Frontal cortex (tissue), 4 donors: ENCODE results near the gene ZMYM2. TPM values are rescaled to one million over a fixed set of nuclear protein-coding genes. Genes with fewer than 3 reads are reported as not detected.
"Not testable (repeated sequence)": the region's sequence is repeated elsewhere in the genome, so short reads cannot be mapped to it uniquely, and the experiment has no call there.

Experiments used
- DNase-seq, 2 donors: peaks; one replicate each; pipeline ENCODE4 v3.0.0; 2012; ENCODE audit warnings: low spot score in 2 of 2
- FAIRE-seq: peaks from 2 replicates; lab custom pipeline; 2012; peaks lifted over from hg19 to GRCh38; lab: Jason Lieb, UNC
- total RNA-seq: library from RNA; depleted of rRNA; stranded (reverse); fragments of >200 nt; gene quantifications from one replicate; pipeline ENCODE4 v1.2.3, GENCODE V29; 2014
- donor health status: control.
- donor health status: control.
- donor health status: control.

ZMYM2 gene
- total RNA-seq, 1 donor from 2014 or later = 180 TPM

DNA sequence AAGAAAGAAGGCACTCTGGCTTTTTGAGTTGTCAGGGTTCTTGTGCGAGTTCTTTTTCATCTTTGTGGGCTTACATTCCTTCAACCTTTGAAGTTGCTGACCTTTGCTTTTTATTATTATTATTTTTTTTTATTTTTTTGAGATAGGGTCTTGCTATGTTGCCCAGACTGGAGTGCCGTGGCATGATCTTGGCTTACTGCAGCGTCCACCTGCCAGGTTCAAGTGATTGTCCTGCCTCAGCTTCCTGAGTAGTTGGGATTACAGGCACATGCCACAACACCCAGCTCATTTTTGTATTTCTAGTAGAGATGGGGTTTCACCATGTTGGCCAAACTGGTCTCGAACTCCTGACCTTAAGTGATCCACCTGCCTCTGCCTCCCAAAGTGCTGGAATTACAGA, 84.1 kb downstream of the ZMYM2 start:
- DNase-seq, FAIRE-seq: not testable (repeated sequence)

DNA sequence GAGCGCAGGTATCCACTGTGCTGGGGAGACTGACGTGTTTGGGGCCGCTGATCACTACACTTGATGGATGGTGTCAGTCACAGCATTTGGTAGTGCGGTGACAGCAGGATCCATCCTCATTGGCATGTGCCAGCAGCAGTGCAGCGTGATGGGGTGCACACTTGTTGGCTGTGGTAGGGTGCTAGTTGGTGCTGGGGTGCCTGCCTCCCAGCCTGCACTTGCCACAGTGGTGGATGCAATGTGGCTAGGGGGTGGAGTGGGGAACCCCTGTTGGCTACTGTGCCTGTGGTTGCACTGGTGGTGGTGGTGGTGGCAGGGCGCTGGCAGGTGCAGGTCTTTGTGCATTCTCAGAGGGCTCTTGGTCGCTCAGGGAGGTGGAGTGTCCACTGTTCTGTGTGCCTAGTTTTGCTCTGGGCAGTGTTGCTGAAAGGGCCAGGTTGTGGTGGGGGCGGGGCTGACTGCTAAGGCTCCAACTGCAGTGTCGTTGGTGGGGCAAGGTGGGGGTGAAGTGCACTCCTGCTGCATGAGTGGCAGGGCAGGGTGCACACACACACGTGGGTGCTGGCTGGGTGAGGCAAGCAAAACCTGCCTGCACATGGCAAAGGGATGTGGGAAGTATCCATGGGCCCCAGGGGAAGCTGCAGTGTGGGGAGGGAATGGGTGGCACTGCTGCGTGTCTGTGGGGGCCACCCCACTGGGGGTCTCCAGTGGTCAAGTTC, 84.8 kb downstream of the ZMYM2 start:
- FAIRE-seq = no peak
- DNase-seq = no peak

DNA sequence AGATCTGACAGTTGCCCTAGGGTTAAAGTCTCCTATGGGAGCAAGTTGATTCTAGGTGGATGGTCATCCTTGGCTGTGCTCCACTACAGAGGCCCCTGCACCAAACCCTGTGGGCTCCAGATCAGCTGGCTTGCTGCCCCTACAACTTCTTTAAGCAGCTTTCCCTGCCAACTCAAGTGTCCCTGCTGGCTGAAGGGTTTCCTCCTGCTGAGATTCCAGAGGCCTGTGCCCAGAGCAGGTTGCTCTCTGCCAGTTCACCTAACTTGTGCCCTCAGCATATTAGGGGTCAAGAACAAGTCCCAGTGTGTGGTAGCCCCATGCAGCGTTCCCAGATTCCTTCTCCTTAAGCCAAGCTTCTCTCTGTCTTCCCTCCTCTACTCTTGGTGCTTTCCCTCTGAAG, 85.6 kb downstream of the ZMYM2 start:
- no peak for FAIRE-seq
- no peak for DNase-seq

DNA sequence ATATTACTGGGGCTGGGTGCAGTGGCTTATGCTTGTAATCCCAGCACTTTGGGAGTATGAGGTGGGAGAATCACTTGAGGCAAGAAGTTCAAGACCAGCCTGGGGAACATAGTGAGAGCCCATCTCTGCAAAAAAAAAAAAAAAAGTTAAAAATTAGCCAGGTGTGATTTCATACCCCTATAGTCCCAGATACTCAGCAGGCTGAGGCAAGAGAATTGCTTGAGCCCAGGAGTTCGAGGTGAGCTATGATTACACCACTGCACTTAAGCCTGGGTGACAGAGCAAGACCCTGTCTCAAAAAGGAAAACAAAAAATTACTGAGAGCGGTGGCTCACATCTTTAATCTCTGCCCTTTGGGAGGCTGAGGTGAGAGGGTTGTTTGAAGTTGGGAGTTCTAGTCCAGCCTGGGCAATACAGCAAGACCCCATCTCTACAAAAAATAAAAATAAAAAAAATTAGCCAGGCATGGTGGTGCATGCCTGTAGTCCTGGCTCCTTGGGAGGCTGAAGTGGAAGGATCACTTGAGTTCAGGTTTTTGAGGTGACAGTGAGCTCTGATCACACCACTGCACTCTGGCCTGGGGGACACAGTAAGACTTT, 87.5 kb downstream of the ZMYM2 start:
- DNase-seq (no peak), FAIRE-seq (no peak)

DNA sequence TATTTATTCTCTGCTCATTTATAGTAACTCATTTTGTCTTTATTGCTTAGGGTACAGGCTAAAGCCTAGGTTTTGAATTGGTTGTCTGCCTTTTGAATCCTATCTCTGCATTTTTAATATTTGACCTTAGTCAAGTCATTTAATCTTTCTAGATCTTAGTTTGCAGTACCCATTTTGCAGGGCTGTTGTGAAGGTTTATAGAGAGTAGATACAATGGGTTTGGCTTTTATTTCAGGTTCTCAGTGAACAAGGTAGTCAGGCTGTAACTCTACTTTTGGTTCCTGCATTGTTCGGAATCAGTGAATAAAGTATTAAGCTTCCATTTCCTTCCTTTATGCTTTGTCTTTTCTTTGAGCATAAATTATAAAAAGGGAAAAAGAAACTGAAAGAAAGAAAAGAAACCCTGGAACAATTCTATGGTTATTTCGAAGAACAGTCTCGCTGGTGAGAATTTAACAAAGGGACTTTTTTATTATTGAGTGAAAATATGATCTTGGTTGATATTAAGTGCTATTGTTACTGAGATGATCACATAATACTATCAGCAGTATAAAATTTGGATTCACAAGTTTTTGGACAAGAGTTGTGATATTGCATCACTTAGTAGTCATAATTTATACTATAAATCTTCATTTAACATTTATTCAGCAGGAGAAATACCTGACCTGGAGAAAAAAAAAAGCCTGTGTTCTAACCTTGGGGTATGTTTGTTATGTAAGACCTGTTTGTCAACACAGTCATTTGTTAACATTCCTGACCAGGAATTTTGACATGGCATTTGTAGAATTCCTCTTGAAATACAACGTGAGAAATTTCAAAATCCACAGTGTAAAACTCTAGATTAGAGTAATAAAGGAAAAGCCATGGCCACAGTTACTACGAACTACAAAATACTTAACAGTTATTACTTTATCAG, 91.3 kb downstream of the ZMYM2 start:
- DNase-seq = no peak
- no peak for FAIRE-seq

DNA sequence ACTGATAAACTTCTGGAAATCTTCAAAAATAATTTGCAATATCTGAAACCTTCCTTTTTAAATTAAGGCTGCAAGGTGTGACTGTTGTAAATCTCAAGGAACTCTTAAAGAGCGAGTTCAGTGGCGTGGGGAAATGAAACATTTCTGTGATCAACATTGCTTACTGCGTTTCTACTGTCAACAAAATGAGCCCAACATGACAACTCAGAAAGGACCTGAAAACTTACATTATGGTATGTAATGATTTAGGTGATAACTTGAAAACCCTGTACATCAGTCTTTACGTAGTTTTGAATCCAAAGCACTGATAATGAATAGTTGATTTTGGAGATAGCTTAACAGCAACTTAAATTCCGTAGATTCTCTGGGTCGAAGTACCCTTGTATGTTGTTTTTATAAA, 92.8 kb downstream of the ZMYM2 start:
- DNase-seq = no peak
- FAIRE-seq = no peak

DNA sequence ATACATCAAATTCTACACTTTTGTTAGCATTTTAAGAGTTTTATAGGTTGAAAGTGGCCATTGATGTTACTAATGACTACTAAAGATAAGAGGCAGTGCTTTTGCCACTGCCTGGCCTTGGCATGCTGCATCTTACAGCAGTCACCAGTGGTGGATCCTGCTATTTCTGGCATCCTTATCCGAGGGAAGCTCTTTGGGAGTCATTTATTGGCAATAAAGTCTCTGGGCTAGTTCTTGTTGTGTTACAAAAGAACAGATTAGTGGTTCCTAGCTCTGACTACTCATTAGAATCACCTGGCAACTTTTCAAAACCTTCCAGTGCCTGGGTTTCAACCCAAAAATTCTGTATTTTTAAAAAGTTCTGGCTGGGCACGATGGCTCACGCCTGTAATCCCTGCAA, 94.5 kb downstream of the ZMYM2 start:
- FAIRE-seq (no peak), DNase-seq (no peak)

DNA sequence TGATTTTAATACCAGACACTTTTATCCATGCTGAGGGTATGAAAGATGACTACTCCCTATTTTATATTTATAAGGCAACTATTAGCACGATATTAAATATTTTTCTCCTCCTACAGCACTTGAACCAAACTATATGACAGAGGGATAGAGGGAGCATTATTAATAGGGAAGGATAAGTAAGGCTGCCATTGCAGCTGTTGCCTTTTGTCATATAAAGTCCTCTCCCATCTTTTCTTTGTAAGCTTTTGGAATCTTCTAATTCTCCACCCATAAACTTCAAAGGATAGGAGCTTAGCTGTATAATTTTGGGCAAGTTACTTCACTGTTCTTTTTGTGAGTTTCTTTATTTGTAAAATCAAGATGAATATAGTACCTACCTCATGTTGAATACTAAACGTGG, 95.4 kb downstream of the ZMYM2 start:
- no peak for FAIRE-seq
- no peak for DNase-seq

DNA sequence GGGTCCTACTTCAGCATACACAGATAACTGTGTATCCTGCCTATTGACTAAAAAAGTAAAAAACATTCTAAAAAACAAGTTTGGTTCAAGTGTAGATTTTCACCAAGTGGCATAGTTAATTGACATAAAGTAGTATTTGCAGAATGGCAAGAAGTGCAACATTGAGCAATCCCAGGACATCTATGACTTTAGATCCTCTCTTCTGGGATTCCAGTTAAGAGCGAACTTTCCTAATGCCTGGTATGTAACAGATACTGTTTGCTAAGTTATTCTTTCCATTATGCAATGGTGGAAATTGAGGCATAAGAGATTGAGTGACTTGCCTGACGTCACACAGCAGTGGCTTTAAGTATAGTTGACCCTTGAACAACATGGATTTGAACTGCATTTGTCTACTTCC, 96.1 kb downstream of the ZMYM2 start:
- FAIRE-seq = no peak
- DNase-seq = no peak

DNA sequence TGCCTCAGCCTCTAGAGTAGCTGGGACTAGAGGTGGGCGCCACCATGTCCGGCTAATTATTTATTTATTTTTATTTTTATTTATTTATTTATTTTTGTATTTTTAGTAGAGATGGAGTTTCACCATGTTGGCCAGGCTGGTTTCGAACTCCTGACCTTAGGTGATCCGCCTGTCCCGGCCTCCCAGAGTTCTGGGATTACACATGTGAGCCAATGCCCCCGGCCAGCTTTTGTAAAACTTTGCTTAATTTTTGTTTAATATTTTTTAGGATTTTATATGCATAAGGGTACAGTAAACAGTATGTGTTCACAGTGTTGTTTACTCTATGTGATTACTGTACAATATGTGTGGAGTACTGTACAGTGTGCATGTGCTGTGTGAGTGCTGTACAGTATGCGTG, 98.7 kb downstream of the ZMYM2 start:
- no peak for DNase-seq
- no peak for FAIRE-seq

DNA sequence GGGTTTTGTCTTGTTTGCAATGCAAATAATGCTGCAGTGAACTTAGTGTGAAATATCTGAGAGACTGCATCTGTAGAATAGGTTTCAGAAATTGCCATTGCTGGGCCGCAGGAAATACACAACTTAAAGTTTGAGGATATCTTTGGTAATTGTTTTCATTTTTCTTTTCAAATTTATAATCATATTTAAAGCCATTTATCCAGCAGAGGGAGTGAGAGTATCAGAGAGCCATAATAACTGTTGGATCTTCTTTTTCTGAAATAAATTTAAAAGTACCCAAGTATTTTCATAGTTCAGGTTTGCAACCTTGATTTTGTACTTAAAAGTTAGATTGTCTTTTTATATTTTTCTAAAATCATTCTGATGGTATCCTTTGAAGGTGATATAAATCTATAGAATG, 99.4 kb downstream of the ZMYM2 start:
- DNase-seq = no peak
- FAIRE-seq = peak; percentile 13

DNA sequence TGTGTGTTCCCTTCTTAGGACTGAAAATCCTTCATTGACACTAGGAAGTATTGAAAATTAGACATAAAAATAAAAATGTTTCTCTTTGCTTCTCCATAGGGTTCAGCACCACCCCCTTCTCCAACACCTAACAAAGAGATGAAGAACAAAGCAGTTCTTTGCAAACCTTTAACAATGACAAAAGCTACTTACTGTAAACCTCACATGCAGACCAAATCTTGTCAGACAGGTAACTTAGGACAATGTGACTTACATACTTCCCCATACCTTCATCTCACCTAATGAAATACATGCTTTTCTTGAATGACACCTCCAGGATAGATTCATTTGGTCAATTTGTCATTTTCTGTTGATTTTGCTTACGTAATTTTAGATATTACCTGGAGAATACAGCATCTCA, 99.9 kb downstream of the ZMYM2 start:
- FAIRE-seq = no peak

DNA sequence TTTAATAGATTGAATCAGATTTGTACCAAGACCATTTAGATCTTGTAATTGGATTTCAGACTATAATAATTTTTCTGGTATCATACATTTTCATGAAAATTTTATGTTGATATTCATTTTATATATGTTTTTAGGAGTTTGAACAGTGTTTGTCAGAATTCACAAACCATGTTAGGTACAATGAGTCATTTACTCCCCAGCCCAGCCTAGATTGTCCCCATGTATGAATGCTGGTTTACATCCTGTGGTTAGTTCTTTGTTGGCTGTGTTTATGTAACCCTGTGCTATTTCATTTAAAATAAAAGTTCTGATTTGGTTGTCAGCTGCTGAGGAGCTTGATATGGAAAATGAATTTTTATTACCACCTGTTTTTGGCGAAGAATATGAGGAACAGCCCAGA, 105.6 kb downstream of the ZMYM2 start:
- FAIRE-seq = no peak
- DNase-seq = no peak

More for the DNA sequence above, 99.9 kb downstream of the ZMYM2 start:
- no peak for DNase-seq

DNA sequence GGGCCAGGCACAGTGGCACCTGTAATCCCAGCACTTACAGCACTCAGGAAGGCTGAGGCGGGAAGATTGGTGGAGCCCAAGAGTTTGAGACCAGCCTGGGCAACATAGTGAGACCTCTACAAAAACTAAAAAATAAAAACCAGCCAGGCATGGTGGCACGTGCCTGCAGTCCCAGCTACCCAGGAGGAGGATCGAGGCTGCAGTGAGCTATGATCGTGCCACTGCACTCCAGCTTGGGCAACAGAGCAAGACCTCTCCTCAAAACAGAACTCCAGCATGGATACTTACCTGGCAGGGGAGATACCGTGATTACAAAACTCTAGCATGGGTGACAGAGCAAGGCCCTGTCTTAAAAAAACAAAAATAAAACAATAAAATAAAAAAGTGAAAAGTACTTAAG, 107.0 kb downstream of the ZMYM2 start:
- no peak for FAIRE-seq

DNA sequence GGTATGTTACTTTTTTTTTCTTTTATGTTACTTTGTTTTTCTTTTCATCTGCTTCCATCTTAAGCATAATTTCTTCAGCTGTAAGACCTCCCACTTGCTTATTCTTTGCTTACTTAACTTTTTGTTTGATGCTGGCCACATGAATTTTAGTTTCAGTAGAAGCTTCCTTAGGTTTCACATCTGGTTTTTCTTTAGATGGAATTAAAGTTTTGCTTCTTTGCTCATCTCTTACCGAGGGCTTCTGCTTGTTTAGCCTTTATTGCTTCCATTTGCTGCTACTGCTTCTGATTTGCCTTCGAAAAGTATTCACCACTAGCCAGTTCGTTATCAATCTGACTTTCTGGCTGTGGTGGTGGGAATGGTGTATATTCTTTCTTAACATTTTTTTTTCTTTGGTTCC, 111.4 kb downstream of the ZMYM2 start:
- FAIRE-seq (no peak), DNase-seq (no peak)

More for the DNA sequence above, 107.0 kb downstream of the ZMYM2 start:
- no peak for DNase-seq

DNA sequence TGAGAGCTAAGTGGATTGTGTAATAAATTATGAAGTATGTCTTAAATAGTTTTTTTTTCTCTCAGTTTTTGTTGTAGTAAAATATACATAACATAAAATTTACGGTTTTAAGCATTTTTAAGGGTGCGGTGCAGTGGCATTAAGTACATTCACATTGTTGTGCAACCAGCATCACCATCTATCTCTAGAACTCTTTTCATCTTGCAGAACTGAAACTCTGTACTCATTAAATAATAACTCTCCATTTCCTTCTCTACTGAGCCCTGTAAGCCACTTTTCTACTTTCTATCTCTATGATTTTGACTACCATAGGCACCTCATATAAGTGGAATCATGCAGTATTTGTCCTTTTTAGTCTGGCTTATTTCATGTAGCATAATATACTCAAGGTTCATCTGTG, 115.2 kb downstream of the ZMYM2 start:
- DNase-seq (no peak), FAIRE-seq (no peak)

DNA sequence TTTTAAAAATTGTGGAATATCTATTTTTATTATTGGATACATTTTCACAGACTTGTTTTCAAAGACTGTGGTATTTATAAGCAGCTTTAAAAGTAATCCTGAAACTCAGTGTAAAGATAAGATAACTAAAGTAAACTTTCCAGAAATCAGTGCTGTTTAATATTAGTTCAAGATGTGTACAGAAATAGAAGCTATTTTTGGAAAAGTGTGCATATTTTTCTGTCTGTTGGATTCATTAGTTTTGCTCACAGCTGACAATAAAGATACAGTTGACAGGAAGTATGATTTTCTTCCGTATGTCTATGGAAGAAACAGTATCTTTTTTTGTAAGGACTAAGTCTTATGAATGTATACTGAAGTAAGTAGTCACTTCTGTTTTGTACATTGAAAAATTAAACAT, 116.4 kb downstream of the ZMYM2 start:
- DNase-seq (no peak), FAIRE-seq (no peak)

DNA sequence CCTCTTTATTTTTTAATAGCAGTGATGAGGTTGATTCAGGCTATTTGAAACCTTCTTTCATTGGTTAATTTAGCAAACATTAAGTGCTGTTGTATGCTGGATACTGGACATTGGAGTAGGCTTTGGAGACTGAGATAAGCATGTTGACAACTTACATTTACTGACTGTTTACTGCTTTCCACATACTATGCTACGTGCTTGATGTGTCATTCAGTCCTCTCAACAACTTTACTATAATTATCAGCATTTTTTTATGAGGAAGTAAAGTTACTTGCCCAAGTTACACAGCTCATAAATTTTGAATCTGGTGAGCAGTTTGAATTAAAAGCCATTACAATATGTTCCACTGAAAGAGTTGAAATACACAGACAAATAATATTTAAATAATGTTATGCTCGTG, 118.6 kb downstream of the ZMYM2 start:
- no peak for FAIRE-seq
- DNase-seq = no peak

DNA sequence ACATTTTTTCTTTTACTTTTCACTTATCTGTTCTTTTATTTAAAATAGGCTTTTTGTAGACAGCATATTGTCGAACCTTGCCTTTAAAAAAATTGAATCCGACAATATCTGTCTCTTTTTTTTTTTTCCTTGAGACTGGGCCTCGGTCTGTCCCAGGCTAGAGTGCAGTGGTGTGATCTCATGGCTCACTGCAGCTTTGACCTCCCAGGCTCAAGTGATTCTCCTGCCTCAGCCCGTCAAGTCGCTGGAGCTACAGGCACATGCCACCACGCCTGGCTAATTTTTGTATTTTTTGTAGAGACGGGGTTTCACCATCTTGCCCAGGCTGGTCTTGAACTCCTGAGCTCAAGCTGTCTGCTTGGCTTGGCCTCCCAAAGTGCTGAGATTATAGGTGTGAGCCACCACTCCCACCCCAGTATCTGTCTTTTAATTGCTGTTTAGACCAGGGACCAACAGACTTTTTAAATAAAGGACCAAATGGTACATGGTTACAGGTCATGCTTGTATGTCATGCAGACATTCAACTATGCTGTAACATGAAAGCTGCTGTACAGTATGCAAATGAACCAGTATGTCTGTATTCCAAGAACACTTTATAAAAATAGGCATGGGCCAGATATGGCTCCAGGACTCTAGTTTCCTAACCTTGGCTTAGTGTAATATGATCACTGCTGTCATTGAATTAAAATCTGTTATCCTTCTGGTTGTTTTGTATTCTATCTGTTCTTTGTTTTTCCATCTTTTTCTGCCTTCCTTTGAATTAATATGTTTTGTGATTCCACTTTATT, 122.0 kb downstream of the ZMYM2 start:
- FAIRE-seq = no peak
- DNase-seq = no peak

DNA sequence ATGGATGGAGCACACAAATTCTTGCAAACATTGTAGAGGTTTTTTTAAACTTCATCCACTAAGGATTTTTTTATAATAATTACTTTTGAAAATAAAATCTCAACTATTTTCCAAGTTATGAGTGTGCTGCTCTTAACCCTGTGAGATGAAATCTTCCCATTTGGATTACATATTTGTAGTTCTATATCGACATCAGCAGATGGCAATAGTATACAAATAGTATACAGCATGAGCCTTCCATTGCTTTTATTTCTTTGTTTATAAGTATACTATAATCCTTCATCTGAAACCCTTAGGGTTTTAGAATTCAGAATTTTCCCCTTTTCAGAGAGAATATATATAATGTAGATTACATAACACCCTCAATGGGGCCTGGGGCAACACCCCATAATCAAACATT, 131.8 kb downstream of the ZMYM2 start:
- DNase-seq = no peak

More for the DNA sequence above, 131.8 kb downstream of the ZMYM2 start:
- FAIRE-seq = no peak
